Measurements from ENCODE around the gene CIITA.

DNA sequence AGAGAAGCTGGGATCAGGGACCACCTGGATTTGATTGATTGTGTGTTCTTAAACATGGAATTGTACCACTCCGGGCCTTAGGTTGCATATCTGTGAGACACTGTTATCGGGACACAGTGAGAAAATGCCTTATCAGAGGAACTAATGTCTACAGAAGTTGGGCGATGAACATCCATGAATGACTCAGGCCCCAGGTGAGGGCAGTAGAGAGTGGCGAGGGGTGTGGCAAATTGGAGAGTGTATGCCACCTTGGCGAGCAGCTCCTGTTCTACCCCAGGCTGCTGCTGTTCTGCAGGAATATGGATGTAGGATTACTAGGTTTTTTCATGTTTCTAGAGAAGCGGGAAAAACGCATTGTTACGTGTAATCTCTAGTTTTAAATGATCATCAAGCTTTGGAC lies 106.2 kb downstream of the CIITA start:
- TF ChIP-seq, protein P1, sequence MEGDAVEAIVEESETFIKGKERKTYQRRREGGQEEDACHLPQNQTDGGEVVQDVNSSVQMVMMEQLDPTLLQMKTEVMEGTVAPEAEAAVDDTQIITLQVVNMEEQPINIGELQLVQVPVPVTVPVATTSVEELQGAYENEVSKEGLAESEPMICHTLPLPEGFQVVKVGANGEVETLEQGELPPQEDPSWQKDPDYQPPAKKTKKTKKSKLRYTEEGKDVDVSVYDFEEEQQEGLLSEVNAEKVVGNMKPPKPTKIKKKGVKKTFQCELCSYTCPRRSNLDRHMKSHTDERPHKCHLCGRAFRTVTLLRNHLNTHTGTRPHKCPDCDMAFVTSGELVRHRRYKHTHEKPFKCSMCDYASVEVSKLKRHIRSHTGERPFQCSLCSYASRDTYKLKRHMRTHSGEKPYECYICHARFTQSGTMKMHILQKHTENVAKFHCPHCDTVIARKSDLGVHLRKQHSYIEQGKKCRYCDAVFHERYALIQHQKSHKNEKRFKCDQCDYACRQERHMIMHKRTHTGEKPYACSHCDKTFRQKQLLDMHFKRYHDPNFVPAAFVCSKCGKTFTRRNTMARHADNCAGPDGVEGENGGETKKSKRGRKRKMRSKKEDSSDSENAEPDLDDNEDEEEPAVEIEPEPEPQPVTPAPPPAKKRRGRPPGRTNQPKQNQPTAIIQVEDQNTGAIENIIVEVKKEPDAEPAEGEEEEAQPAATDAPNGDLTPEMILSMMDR (IDR thresholded peaks at IDR 0.05; ENCODE audit: insufficient read depth, low read length): no peak
- TF ChIP-seq POLR2AphosphoS5 (IDR thresholded peaks at IDR 0.05; ENCODE audit: low read depth): no peak
